GM23338 (cell line): Measurements from ENCODE around the gene DSCAML1. TPM values are rescaled to one million over a fixed set of nuclear protein-coding genes. Genes with fewer than 3 reads are reported as not detected.

Experiments
- ATAC-seq: fragments of 200-7000 bp; cut with Tn5 transposase; 3 replicates; pipeline ENCODE4 v1.9.1; 2020
- DNase-seq: peaks from one replicate; pipeline ENCODE4 v3.0.0-alpha.2; 2015; ENCODE audit warnings: low spot score
- H2AFZ ChIP-seq: fragments of 200-600 bp; sonication (generic); 2 replicates; pipeline ENCODE4 v1.8.0; 2016; ENCODE audit warnings: antibody characterized with exemption, mild to moderate bottlenecking, moderate library complexity
- H3F3A ChIP-seq: fragments of 200-600 bp; sonication (generic); replicated peaks from 2 replicates; pipeline ENCODE4 v1.8.0; 2017; ENCODE audit warnings: antibody characterized with exemption, mixed run types, low read depth
- H3K27ac ChIP-seq: fragments of 200-600 bp; sonication (generic); 2 replicates; pipeline ENCODE4 v1.6.1; 2016; ENCODE audit warnings: low read depth
- H3K27me3 ChIP-seq: fragments of 200-600 bp; sonication (generic); 2 replicates; pipeline ENCODE4 v1.8.0; 2016; ENCODE audit warnings: mild to moderate bottlenecking, mixed run types, moderate library complexity; ENCODE audit not compliant: insufficient read depth
- H3K36me3 ChIP-seq: fragments of 200-600 bp; sonication (generic); 2 replicates; pipeline ENCODE4 v1.8.0; 2016; ENCODE audit warnings: mild to moderate bottlenecking; ENCODE audit not compliant: insufficient read depth
- H3K4me1 ChIP-seq: fragments of 200-600 bp; sonication (generic); 2 replicates; pipeline ENCODE4 v1.8.0; 2016; ENCODE audit warnings: mild to moderate bottlenecking, moderate library complexity; ENCODE audit not compliant: insufficient read depth
- H3K4me2 ChIP-seq: fragments of 200-600 bp; sonication (generic); 2 replicates; pipeline ENCODE4 v1.7.1; 2017; ENCODE audit warnings: mixed run types
- H3K4me3 ChIP-seq: fragments of 200-600 bp; sonication (generic); 2 replicates; pipeline ENCODE4 v1.6.1; 2016; ENCODE audit warnings: mixed run types
- H3K79me2 ChIP-seq: fragments of 200-600 bp; sonication (generic); replicated peaks from 2 replicates; pipeline ENCODE4 v1.8.0; 2017; ENCODE audit warnings: mild to moderate bottlenecking; ENCODE audit not compliant: insufficient read depth
- H3K9me2 ChIP-seq: fragments of 200-600 bp; sonication (generic); 2 replicates; pipeline ENCODE4 v1.8.0; 2017; ENCODE audit not compliant: insufficient read depth
- H4K20me1 ChIP-seq: fragments of 200-600 bp; sonication (generic); replicated peaks from 2 replicates; pipeline ENCODE4 v1.8.0; 2017; ENCODE audit warnings: mild to moderate bottlenecking; ENCODE audit not compliant: insufficient read depth
- H3K27ac Mint-ChIP-seq: 2 replicates; pipeline ENCODE4 v1.8.0; 2020; ENCODE audit warnings: inconsistent platforms, mild to moderate bottlenecking, moderate library complexity, mixed read lengths
- H3K27me3 Mint-ChIP-seq: 3 replicates; pipeline ENCODE4 v1.8.0; 2022; ENCODE audit warnings: low read depth, mild to moderate bottlenecking, moderate library complexity, mixed read lengths, inconsistent platforms; ENCODE audit not compliant: insufficient read depth, poor library complexity
- H3K36me3 Mint-ChIP-seq: 3 replicates; pipeline ENCODE4 v1.8.0; 2021; ENCODE audit warnings: low read depth, mild to moderate bottlenecking, inconsistent platforms, moderate library complexity, mixed read lengths
- H3K4me1 Mint-ChIP-seq: 3 replicates; pipeline ENCODE4 v1.8.0; 2020; ENCODE audit warnings: mild to moderate bottlenecking, inconsistent platforms, mixed read lengths
- H3K4me3 Mint-ChIP-seq: 3 replicates; pipeline ENCODE4 v1.8.0; 2021; ENCODE audit warnings: moderate library complexity, mild to moderate bottlenecking, inconsistent platforms, mixed read lengths
- H3K9me3 Mint-ChIP-seq: 3 replicates; pipeline ENCODE4 v1.8.0; 2020; ENCODE audit warnings: moderate library complexity, mild to moderate bottlenecking, inconsistent platforms, mixed read lengths
- CREB1 ChIP-seq: fragments of 250-450 bp; sonication (Bioruptor Pico); IDR thresholded peaks from 2 replicates; pipeline ENCODE4 v1.5.0; 2020; ENCODE audit warnings: low read depth, mild to moderate bottlenecking, moderate library complexity
- CTCF ChIP-seq, 2 experiments: fragments of 200-600 bp in 1 of 2; sonication (generic) in 1 of 2; conservative IDR thresholded peaks; 2 replicates each; pipeline versions ENCODE4 v1.5.1 to v1.6.1; 2016 to 2017; ENCODE audit warnings: antibody characterized with exemption in 2 of 2, low read depth in 2 of 2, mild to moderate bottlenecking in 2 of 2, moderate library complexity in 1 of 2
- ETS1 ChIP-seq: IDR thresholded peaks from 2 replicates; pipeline ENCODE4 v1.6.1; 2016; ENCODE audit warnings: antibody characterized with exemption
- EZH2 ChIP-seq: fragments of 200-600 bp; sonication (generic); IDR thresholded peaks from one replicate; pipeline ENCODE4 v1.8.0; 2017; ENCODE audit warnings: antibody characterized with exemption, mild to moderate bottlenecking, low read depth; ENCODE audit not compliant: unreplicated experiment
- EZH2phosphoT487 ChIP-seq: fragments of 200-600 bp; sonication (generic); IDR thresholded peaks from one replicate; pipeline ENCODE4 v1.8.1; 2018; ENCODE audit warnings: antibody characterized with exemption; ENCODE audit not compliant: unreplicated experiment
- JUNB ChIP-seq: IDR thresholded peaks from one replicate; pipeline ENCODE4 v1.6.1; 2016; ENCODE audit warnings: antibody characterized with exemption; ENCODE audit not compliant: unreplicated experiment
- NANOG ChIP-seq: IDR thresholded peaks from 2 replicates; pipeline ENCODE4 v1.6.1; 2016; ENCODE audit warnings: antibody characterized with exemption, borderline replicate concordance
- POLR2AphosphoS5 ChIP-seq: IDR thresholded peaks from 2 replicates; pipeline ENCODE4 v1.6.1; 2016; ENCODE audit warnings: antibody characterized with exemption, low read depth
- REST ChIP-seq: IDR thresholded peaks from one replicate; pipeline ENCODE4 v1.6.1; 2018; ENCODE audit warnings: antibody characterized with exemption; ENCODE audit not compliant: unreplicated experiment
- STAT1 ChIP-seq: IDR thresholded peaks from one replicate; pipeline ENCODE4 v1.6.1; 2016; ENCODE audit warnings: antibody characterized with exemption; ENCODE audit not compliant: unreplicated experiment
- ZNF114 ChIP-seq: fragments of 250-450 bp; sonication (Bioruptor Pico); IDR thresholded peaks from 2 replicates; pipeline ENCODE4 v1.5.0; 2020; ENCODE audit warnings: mild to moderate bottlenecking, moderate library complexity
- ZNF331 ChIP-seq: fragments of 250-450 bp; sonication (Bioruptor Pico); IDR thresholded peaks from 2 replicates; pipeline ENCODE4 v1.5.0; 2020; ENCODE audit warnings: low read depth, mild to moderate bottlenecking, moderate library complexity
- ZNF462 ChIP-seq: fragments of 250-450 bp; sonication (Bioruptor Pico); IDR thresholded peaks from 2 replicates; pipeline ENCODE4 v1.5.0; 2020; ENCODE audit warnings: mild to moderate bottlenecking, moderate library complexity
- polyA plus RNA-seq: library from polyadenylated mRNA; unstranded; fragments of >200 nt; fragmentation: Nextera tagmentation; extraction: Ambion mirVana; gene quantifications from 2 replicates; pipeline ENCODE4 v1.2.1, GENCODE V29; 2016
- total RNA-seq: library from RNA; depleted of rRNA; stranded (reverse); fragments of >200 nt; shearing (Covaris generic); gene quantifications from 2 replicates; pipeline ENCODE4 v1.2.3, GENCODE V29; 2014

DSCAML1 gene
- total and polyA plus RNA-seq, 2 experiments from 2014 or later, result 0.17 TPM; not detected in 1

GRCh38 chr11:117511931-117512539 is 285.0 kb downstream of the DSCAML1 start:
- Mint-ChIP-seq H3K27me3 (peaks cover 24% of the 10 kb centered on the region), H3K36me3 (no peaks in the 10 kb centered on the region), H3K9me3 (no peaks in the 10 kb centered on the region; the same call in 2 of the 3 replicates), H3K4me1 (peaks cover 35% of the 10 kb centered on the region), H3K27ac (peak overlapping the region; percentile 62; the same call in 1 of the 2 replicates), H3K4me3 (no peak overlapping the region; the same call in 2 of the 3 replicates)
- no peaks in the 10 kb centered on the region for H4K20me1 ChIP-seq
- no peaks in the 10 kb centered on the region for H3K36me3 ChIP-seq
- DNase-seq, result no peak
- no peaks in the 10 kb centered on the region for H3K79me2 ChIP-seq
- H3K4me2 ChIP-seq, result peak overlapping the region; percentile 57; the same call in 1 of the 2 replicates
- peaks cover 30% of the 10 kb centered on the region for H3K4me1 ChIP-seq
- no peak for ATAC-seq
- H2AFZ ChIP-seq, result peak overlapping the region; percentile 85
- no peak for TF ChIP-seq CREB1 (CRISPR knock-in tag)
- TF ChIP-seq ETS1, result no peak
- no peak for TF ChIP-seq CTCF (conservative IDR thresholded peaks at IDR 0.05; ENCODE audit: low read depth in 2 of 2)
- no peak for TF ChIP-seq EZH2phosphoT487
- no peak for TF ChIP-seq STAT1
- TF ChIP-seq POLR2AphosphoS5, result no peak
- no peak for TF ChIP-seq ZNF462 (CRISPR knock-in tag)
- no peak for TF ChIP-seq JUNB
- TF ChIP-seq ZNF114 (CRISPR knock-in tag), result no peak
- TF ChIP-seq ZNF331, result no peak
- no peak for TF ChIP-seq NANOG
- no peak for TF ChIP-seq EZH2
- TF ChIP-seq REST, result no peak
- H3K27me3 ChIP-seq, result no peaks in the 10 kb centered on the region
- no peak overlapping the region for H3K4me3 ChIP-seq
- no peaks in the 10 kb centered on the region for H3F3A ChIP-seq
- H3K9me2 ChIP-seq, result no peaks in the 10 kb centered on the region
- H3K27ac ChIP-seq, result no peak overlapping the region
